PC-3 (cell line): Measurements from ENCODE around the gene HYCC1. TPM values are rescaled to one million over a fixed set of nuclear protein-coding genes. Genes with fewer than 3 reads are reported as not detected.
A peak's percentile ranks its signal among the peaks of the same experiment; 100 is the strongest.

ENCODE experiments used
- ATAC-seq: fragments of 200-7000 bp; cut with Tn5 transposase; 2 replicates; pipeline ENCODE4 v1.9.1; 2020; ENCODE audit warnings: mild to moderate bottlenecking, moderate library complexity
- Bru-seq: library from RNA; stranded (reverse); fragments of 400-500 nt; gene quantifications from one replicate; lab custom pipeline; 2021; lab: Mats Ljungman, UMichigan
- BruChase-seq, 2 experiments: library from RNA; stranded (reverse); fragments of 400-500 nt; gene quantifications; one replicate each; lab custom pipeline; 2021; lab: Mats Ljungman, UMichigan
- BruUV-seq: library from RNA; stranded (reverse); fragments of 400-500 nt; replicated peaks from 2 replicates; lab custom pipeline; 2021; lab: Mats Ljungman, UMichigan
- CTCF ChIA-PET: fragments of 300-600 bp; sonication (Branson Sonifier 250); formaldehyde crosslinking; loops from one replicate; lab custom pipeline; 2022; ENCODE audit warnings: antibody characterized with exemption; lab: Charles Lee
- POLR2A ChIA-PET: fragments of 300-600 bp; sonication (Branson Sonifier 250); formaldehyde crosslinking; loops from one replicate; lab custom pipeline; 2022; ENCODE audit warnings: antibody characterized with exemption; ENCODE audit not compliant: unreplicated experiment; lab: Charles Lee
- DNase-seq: peaks from one replicate; pipeline ENCODE4 v3.0.0-alpha.2; 2015
- H2AFZ ChIP-seq: fragments of 300-600 bp; sonication (generic); 2 replicates; pipeline ENCODE4 v1.6.0; 2016; ENCODE audit warnings: antibody characterized with exemption, low read length
- H3F3A ChIP-seq: fragments of 300-600 bp; sonication (generic); one replicate; pipeline ENCODE4 v1.6.0; 2017; ENCODE audit warnings: antibody characterized with exemption, low read length, control low read depth, mild to moderate bottlenecking; ENCODE audit not compliant: unreplicated experiment
- H3K27ac ChIP-seq: fragments of 300-600 bp; sonication (generic); 2 replicates; pipeline ENCODE4 v1.5.1; 2016; ENCODE audit warnings: mild to moderate bottlenecking, low read length
- H3K27me3 ChIP-seq: fragments of 300-600 bp; sonication (generic); 2 replicates; pipeline ENCODE4 v1.6.1; 2016; ENCODE audit warnings: low read length, mixed read lengths
- H3K36me3 ChIP-seq: fragments of 300-600 bp; sonication (generic); 2 replicates; pipeline ENCODE4 v1.6.1; 2016; ENCODE audit warnings: low read depth, mixed run types, low read length, mixed read lengths
- H3K4me1 ChIP-seq: fragments of 300-600 bp; sonication (generic); 2 replicates; pipeline ENCODE4 v1.5.1; 2016; ENCODE audit warnings: low read length; ENCODE audit not compliant: insufficient read depth
- H3K4me2 ChIP-seq: fragments of 300-600 bp; sonication (generic); 2 replicates; pipeline ENCODE4 v1.6.0; 2016; ENCODE audit warnings: low read length
- H3K4me3 ChIP-seq: fragments of 300-600 bp; sonication (generic); 2 replicates; pipeline ENCODE4 v1.5.1; 2016; ENCODE audit warnings: mild to moderate bottlenecking, low read length, mixed read lengths
- H3K79me2 ChIP-seq: fragments of 300-600 bp; sonication (generic); 2 replicates; pipeline ENCODE4 v1.6.1; 2017; ENCODE audit warnings: low read length, mixed read lengths
- H3K9ac ChIP-seq: fragments of 300-600 bp; sonication (generic); 2 replicates; pipeline ENCODE4 v1.6.0; 2016; ENCODE audit warnings: mild to moderate bottlenecking, low read length
- H3K9me2 ChIP-seq: fragments of 300-600 bp; sonication (generic); replicated peaks from 2 replicates; pipeline ENCODE4 v1.6.1; 2016; ENCODE audit warnings: mixed run types, low read length, mixed read lengths
- H3K9me3 ChIP-seq: fragments of 300-600 bp; sonication (generic); 2 replicates; pipeline ENCODE4 v1.6.1; 2016; ENCODE audit warnings: low read length, mixed read lengths
- H4K20me1 ChIP-seq: fragments of 300-600 bp; sonication (generic); 2 replicates; pipeline ENCODE4 v1.6.1; 2016; ENCODE audit warnings: low read length, mixed read lengths
- CTCF ChIP-seq: fragments of 300-600 bp; sonication (generic); conservative IDR thresholded peaks from 2 replicates; pipeline ENCODE4 v1.5.1; 2017; ENCODE audit warnings: antibody characterized with exemption, low read depth, mild to moderate bottlenecking, low read length
- EZH2 ChIP-seq: fragments of 300-600 bp; sonication (generic); IDR thresholded peaks from one replicate; pipeline ENCODE4 v1.6.1; 2017; ENCODE audit warnings: antibody characterized with exemption, mild to moderate bottlenecking, low read length; ENCODE audit not compliant: unreplicated experiment
- EZH2phosphoT487 ChIP-seq: fragments of 300-600 bp; sonication (generic); IDR thresholded peaks from 2 replicates; pipeline ENCODE4 v1.6.1; 2018; ENCODE audit warnings: mild to moderate bottlenecking, antibody characterized with exemption, low read length, borderline replicate concordance
- intact Hi-C: fragments of 100-400 bp; cut with micrococcal nuclease; formaldehyde crosslinking; loops from 2 replicates; pipeline ENCODE4 v1.9.0; 2023
- long read RNA-seq: library from polyadenylated mRNA; unstranded; transcript quantifications from one replicate; pipeline ENCODE4 v2.0.0, GENCODE V29; 2021; ENCODE audit not compliant: unreplicated experiment
- total RNA-seq: library from RNA; depleted of rRNA; stranded (reverse); fragments of >200 nt; gene quantifications from 2 replicates; pipeline ENCODE4 v1.2.3, GENCODE V29; 2014; rRNA removed

The HYCC1 gene
- total RNA-seq = 15.0 and 15.5 TPM in 2 replicates
- Bru-seq, nascent RNA = percentile 79 among the genes with signal in this experiment
- BruChase-seq, experiment 1, labeled RNA remaining after a 6-hour chase = percentile 78 among the genes with signal in this experiment
- BruChase-seq, experiment 2, labeled RNA remaining after a 2-hour chase = percentile 87 among the genes with signal in this experiment
- long read RNA-seq, full-length matches to known transcripts = 30 of 39 reads
- long read RNA-seq, partial matches to known transcripts = 2 of 39 reads
- long read RNA-seq, other reads (novel, unspliced or antisense) = 7 of 39 reads

DNA sequence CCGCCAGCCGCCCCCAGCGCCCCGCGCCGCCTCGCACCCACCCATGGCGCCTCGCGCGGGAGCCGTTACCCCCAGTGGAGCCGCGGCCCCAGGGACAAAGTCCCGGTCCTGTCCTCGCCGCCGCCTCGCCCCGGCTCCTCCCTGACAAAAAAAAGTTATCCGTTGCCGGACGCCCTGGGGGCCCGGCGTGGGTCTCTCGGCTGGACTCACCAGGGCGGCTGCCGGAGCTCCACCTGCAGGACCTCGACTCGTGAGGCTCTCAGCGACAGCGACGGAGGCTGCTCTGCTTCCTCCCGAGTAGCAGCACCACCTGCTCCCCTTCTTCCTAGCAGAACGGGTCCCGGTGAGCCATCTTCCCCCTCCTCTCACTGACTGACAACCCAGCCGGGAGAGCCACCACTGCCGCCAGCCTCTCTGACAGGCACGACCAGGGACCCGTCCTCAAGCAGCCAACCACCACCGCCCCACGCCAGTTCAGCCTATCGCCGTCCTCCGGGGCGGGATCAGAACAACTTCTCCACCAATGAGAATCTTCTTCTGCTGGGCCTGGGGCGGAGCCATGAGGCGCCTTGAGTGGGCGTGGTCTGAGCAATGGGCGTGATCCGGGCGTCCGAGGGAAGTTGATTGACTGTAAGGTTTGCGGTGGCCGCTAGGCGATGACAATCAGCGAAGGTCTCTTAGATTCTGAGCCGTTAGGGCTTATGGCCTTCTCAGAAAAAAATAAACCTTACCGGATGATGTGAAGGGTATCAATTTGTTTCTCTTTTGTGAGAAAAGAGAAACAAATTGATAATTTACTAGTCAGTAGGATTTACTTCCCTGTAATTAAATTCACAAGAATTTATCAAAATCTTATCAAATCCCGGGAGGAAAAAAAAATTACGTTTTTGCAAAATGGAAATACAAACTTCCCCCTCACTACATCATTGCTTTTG is at the start of gene HYCC1:
Gene HYCC1, minus strand, starts transcription at position 416 of the 935 bp plus-strand sequence. CDS start 23,019 bp downstream, outside the sequence.
- H2AFZ ChIP-seq = peak within 1 kb of the TSS; percentile 80
- no peak for TF ChIP-seq EZH2phosphoT487
- TF ChIP-seq CTCF = peak; percentile 57
- peak within 1 kb of the TSS; percentile 98 for H3K4me2 ChIP-seq
- H3K4me3 ChIP-seq = peak within 1 kb of the TSS; percentile 88
- peaks cover 21% of the 10 kb centered on the region for H3K4me1 ChIP-seq
- peak within 1 kb of the TSS; percentile 68 for H3K9ac ChIP-seq
- H3K79me2 ChIP-seq = peaks cover 43% of the 10 kb centered on the region
- H3K27me3 ChIP-seq = no peaks in the 10 kb centered on the region
- peak; percentile 98 for ATAC-seq
- H3K36me3 ChIP-seq = no peaks in the 10 kb centered on the region
- CTCF ChIA-PET = no interaction called here
- no peaks in the 10 kb centered on the region for H3K9me3 ChIP-seq
- DNase-seq = peak; percentile 98
- POLR2A ChIA-PET = interaction anchor here (0.6 kb wide), 1 partner anchor 148 kb away, joined by 7 read pairs; no protein-coding TSS in a partner anchor
- H3K9me2 ChIP-seq = no peaks in the 10 kb centered on the region
- intact Hi-C loops = loop anchor here (1.0 to 5.0 kb wide), 6 partner anchors 21 to 191 kb away; partner anchors contain the start of gene TOMM7
- no peaks in the 10 kb centered on the region for H3F3A ChIP-seq
- no TSS peak for BruUV-seq
- H3K27ac ChIP-seq = no peak within 1 kb of the TSS
- H4K20me1 ChIP-seq = peaks cover 23% of the 10 kb centered on the region

- H4K20me1 ChIP-seq = no peaks in the 10 kb centered on the region
- peak; percentile 31; the same call in 1 of the 2 replicates for ATAC-seq
- H3K9me3 ChIP-seq = no peaks in the 10 kb centered on the region
- no peak overlapping the region for H3K27ac ChIP-seq
- H3K9ac ChIP-seq = no peak overlapping the region
- ChIA-PET POLR2A (no interaction called here), CTCF (no interaction called here)
- H3K4me3 ChIP-seq = no peak overlapping the region
- BruUV-seq = no TSS peak
- peak; percentile 30 for DNase-seq
- H3K4me2 ChIP-seq = no peak overlapping the region
- no peaks in the 10 kb centered on the region for H3K27me3 ChIP-seq
- H3K9me2 ChIP-seq = no peaks in the 10 kb centered on the region
- H3K79me2 ChIP-seq = no peaks in the 10 kb centered on the region
- no peaks in the 10 kb centered on the region for H3F3A ChIP-seq
- no peaks in the 10 kb centered on the region for H3K36me3 ChIP-seq
- TF ChIP-seq EZH2phosphoT487 = no peak
- no peak for TF ChIP-seq EZH2
- TF ChIP-seq CTCF = no peak
- intact Hi-C loops = no loop called here
- no peaks in the 10 kb centered on the region for H3K4me1 ChIP-seq
- no peak overlapping the region for H2AFZ ChIP-seq
These were observed 48.5 kb upstream of the HYCC1 start for GRCh38 chr7:23062452-23062851.
